ENCODE data around the gene PFKFB3.
A peak's percentile ranks its signal among the peaks of the same experiment; 100 is the strongest.

The PFKFB3 gene

DNA sequence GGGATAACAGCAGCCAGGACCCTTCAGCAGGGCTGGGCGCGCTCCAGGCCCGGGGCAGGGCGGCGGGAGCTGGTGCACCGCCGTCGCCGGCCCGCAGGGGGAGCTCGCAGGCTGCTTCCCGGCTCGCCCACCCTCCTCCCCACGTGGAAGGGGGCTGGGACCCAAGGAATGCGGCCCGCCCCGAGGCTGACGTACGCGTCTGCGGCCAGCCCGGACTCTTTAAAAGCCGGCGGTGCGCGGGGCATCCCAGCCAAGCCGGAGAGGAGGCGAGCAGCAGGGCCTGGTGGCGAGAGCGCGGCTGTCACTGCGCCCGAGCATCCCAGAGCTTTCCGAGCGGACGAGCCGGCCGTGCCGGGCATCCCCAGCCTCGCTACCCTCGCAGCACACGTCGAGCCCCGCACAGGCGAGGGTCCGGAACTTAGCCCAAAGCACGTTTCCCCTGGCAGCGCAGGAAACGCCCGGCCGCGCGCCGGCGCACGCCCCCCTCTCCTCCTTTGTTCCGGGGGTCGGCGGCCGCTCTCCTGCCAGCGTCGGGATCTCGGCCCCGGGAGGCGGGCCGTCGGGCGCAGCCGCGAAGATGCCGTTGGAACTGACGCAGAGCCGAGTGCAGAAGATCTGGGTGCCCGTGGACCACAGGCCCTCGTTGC is at the start of gene PFKFB3:
Gene PFKFB3, plus strand, starts transcription at position 249 of the 647 bp plus-strand sequence. Its CDS starts 329 bp downstream, at position 578.
- peak; percentile 52 for DNase-seq (ENCODE audit: low read depth)
- H3K4me3 ChIP-seq (ENCODE audit: low read depth, low read length): peak within 1 kb of the TSS; percentile 66
- TF ChIP-seq, protein P1, sequence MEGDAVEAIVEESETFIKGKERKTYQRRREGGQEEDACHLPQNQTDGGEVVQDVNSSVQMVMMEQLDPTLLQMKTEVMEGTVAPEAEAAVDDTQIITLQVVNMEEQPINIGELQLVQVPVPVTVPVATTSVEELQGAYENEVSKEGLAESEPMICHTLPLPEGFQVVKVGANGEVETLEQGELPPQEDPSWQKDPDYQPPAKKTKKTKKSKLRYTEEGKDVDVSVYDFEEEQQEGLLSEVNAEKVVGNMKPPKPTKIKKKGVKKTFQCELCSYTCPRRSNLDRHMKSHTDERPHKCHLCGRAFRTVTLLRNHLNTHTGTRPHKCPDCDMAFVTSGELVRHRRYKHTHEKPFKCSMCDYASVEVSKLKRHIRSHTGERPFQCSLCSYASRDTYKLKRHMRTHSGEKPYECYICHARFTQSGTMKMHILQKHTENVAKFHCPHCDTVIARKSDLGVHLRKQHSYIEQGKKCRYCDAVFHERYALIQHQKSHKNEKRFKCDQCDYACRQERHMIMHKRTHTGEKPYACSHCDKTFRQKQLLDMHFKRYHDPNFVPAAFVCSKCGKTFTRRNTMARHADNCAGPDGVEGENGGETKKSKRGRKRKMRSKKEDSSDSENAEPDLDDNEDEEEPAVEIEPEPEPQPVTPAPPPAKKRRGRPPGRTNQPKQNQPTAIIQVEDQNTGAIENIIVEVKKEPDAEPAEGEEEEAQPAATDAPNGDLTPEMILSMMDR (IDR thresholded peaks at IDR 0.05; ENCODE audit: control insufficient read depth, extremely low read depth, insufficient read depth): peak; percentile 95

DNA sequence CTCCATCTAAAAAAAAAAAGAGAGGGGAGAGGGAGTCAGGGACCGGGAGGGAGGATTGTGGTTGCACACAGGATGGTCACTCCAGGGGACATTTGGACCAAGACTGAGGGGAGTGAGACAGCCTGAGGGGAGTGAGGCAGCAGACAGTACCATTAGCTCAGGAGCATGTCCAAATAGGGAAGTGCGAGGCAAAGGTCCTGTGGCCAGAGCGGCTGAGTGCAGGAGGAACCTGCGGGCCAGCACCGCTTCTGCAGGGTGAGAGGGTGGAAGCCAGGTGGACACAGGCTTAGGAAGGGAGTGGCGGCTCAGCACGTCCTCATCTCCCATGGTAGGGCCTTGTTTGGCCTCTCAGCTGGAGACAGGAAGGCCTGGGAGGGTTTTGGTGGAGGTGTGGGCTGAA is 48.9 kb upstream of the PFKFB3 start:
- no peak for DNase-seq (ENCODE audit: low read depth)
- no peak overlapping the region for H3K4me3 ChIP-seq (ENCODE audit: low read depth, low read length)
- TF ChIP-seq, protein P1 (IDR thresholded peaks at IDR 0.05; ENCODE audit: control insufficient read depth, extremely low read depth, insufficient read depth): no peak

DNA sequence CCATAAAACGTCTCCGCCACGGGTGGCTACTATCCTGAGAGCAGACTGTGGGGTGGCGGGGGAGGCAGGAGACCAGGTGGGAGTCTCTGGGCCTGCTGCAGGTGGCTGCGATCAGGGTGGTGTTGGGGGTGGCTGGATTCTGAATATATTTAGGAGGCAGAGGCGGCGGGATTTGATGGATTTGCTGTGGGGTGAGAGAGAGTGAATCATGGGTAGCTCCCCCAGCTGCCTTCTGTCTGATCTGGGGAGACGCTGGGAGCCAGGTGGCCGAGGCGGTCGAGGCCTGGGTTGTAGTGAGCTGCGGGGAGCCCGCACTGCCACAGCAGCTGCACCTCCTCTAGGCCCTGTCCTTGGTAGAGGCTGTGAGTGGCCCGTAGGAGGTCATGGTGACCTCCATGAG is 48.2 kb upstream of the PFKFB3 start:
- DNase-seq (ENCODE audit: low read depth): no peak
- TF ChIP-seq, protein P1 (IDR thresholded peaks at IDR 0.05; ENCODE audit: control insufficient read depth, extremely low read depth, insufficient read depth): no peak
- H3K4me3 ChIP-seq (ENCODE audit: low read depth, low read length): no peak overlapping the region

DNA sequence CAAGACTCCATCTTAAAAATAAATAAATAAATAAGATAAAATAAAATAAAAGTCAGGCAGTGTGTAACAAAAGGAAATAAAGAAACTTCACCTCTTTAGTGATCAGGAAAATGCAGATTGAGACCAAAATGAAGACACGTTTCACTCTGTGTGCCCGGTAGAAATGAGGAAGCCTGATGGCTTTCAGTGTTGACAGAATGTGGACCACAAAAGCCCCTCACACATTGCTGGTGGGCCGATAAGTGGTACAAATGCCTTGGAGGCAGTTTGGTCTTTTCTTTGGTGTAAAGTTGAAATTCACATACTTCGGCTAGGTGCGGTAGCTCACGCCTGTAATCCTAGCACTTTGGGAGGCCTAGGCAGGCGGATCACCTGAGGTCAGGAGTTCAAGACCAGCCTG is 44.5 kb upstream of the PFKFB3 start:
- DNase-seq (ENCODE audit: low read depth): no peak
- TF ChIP-seq, protein P1 (IDR thresholded peaks at IDR 0.05; ENCODE audit: control insufficient read depth, extremely low read depth, insufficient read depth): no peak
- no peak overlapping the region for H3K4me3 ChIP-seq (ENCODE audit: low read depth, low read length)

DNA sequence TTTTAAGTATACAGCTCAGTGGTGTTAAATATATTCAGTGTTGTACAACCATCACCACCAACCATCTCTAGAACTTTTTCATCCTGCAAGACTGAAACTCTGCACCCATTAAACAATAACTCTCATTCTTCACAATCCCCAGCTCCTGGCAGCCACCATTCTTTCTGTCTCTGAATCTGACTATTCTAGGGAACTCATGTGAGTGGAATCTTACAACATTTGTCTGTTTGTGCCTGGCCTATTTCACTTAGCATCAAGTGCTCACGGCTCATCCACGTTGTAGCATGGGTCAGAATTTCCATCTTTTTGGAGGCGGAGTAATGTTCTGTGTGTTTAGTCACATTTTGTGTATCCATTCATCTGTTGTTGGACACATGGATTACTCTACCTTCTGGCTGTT is 40.8 kb upstream of the PFKFB3 start:
- TF ChIP-seq, protein P1 (IDR thresholded peaks at IDR 0.05; ENCODE audit: control insufficient read depth, extremely low read depth, insufficient read depth): no peak
- H3K4me3 ChIP-seq (ENCODE audit: low read depth, low read length): no peak overlapping the region
- DNase-seq (ENCODE audit: low read depth): no peak

DNA sequence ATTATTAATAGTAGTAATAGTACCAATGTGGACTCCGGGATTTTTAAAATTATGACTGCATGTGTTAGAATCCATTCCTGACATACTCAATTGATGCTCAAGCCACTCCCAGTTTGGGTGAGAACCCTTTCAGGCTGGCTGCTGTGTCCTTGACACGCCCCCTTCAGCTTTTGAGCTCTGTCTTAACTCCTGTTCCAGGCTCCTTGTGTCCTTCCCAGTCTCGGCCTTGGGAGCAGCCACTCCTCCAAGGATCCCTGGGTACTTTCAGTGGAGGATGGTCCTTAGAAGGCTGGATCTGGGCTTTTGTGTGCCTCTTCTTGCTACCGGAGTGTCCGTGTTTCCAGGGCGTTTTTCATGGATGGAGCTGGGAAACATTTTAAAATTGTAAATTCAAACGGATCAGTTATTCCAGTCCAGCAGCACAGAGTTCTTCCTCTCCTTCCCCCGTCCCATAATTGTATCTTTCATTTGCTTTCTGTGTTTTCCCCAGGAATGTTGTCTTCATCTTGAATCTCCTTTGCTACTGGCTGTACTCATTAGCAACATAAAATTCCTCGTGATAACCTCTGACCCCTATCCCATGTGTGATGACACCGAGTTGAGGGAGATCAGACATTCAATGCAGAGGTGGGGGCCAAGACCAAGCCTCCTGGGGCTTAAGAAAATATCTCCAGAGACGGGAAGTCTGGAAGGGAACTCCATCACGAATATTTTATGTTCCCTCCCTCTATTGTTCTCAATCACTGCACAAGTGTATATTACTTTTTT is 40.0 kb upstream of the PFKFB3 start:
- TF ChIP-seq, protein P1 (IDR thresholded peaks at IDR 0.05; ENCODE audit: control insufficient read depth, extremely low read depth, insufficient read depth): no peak
- H3K4me3 ChIP-seq (ENCODE audit: low read depth, low read length): peak overlapping the region; percentile 41
- no peak for DNase-seq (ENCODE audit: low read depth)

All from LNCaP clone FGC (cell line).